Body of pancreas (tissue), 4 donors: ENCODE data around the gene HNRNPLL.

Experiments used
- POLR2A ChIP-seq, 3 donors: fragments of 450-650 bp; IDR thresholded peaks; one replicate each; pipeline ENCODE4 v1.6.1; 2016; ENCODE audit warnings: antibody characterized with exemption in 3 of 3, mild to moderate bottlenecking in 2 of 3
- TF ChIP-seq, protein P1 (sequence below), 7 experiments: fragments of 450-650 bp in 4 of 7; fragments of 200-600 bp in 3 of 7; sonication (generic) in 3 of 7; IDR thresholded peaks; one replicate each; pipeline ENCODE4 v1.5.1; 2016 to 2019; ENCODE audit warnings: antibody characterized with exemption in 7 of 7

DNA sequence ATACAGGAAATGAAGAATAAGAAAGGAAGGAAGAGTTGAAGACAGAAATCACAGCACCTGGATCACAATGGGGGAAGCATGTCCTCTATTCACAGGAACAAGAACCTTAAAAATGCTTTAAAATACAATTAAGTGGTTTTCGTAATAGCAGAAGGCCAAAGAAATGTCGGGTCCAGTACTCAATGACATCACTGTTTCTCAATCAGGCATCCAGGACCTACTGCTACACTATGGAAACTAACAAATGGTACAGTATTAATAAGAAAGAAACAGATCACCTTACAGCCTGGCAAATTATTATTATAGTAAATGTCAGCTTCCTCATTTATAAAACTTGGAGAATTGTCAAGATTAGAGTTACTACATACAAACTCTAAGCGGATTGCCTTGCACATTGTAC lies 15.8 kb downstream of the HNRNPLL start:
- TF ChIP-seq, protein P1, sequence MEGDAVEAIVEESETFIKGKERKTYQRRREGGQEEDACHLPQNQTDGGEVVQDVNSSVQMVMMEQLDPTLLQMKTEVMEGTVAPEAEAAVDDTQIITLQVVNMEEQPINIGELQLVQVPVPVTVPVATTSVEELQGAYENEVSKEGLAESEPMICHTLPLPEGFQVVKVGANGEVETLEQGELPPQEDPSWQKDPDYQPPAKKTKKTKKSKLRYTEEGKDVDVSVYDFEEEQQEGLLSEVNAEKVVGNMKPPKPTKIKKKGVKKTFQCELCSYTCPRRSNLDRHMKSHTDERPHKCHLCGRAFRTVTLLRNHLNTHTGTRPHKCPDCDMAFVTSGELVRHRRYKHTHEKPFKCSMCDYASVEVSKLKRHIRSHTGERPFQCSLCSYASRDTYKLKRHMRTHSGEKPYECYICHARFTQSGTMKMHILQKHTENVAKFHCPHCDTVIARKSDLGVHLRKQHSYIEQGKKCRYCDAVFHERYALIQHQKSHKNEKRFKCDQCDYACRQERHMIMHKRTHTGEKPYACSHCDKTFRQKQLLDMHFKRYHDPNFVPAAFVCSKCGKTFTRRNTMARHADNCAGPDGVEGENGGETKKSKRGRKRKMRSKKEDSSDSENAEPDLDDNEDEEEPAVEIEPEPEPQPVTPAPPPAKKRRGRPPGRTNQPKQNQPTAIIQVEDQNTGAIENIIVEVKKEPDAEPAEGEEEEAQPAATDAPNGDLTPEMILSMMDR (IDR thresholded peaks at IDR 0.05) = no peak
- no peak for TF ChIP-seq POLR2A (IDR thresholded peaks at IDR 0.05)
